ENCODE data around the gene CLEC5A.

CLEC5A gene

GRCh38 chr7:141943846-141944245 is 2.9 kb downstream of the CLEC5A start:
- ChIA-PET POLR2A (no interaction called here), CTCF (no interaction called here)
- Histone ChIP-seq H3K4me3 (ENCODE audit: low read depth, low read length) (no peak overlapping the region), H3K4me1 (ENCODE audit: control insufficient read depth, insufficient read depth, low read length) (no peaks in the 10 kb centered on the region), H3K9me3 (ENCODE audit: control insufficient read depth, insufficient read depth, low read depth, low read length) (no peaks in the 10 kb centered on the region), H3K36me3 (ENCODE audit: control insufficient read depth in 2 of 2, insufficient read depth in 1 of 2, low read length in 2 of 2) (no peaks in the 10 kb centered on the region), H3K27ac (ENCODE audit: extremely low read depth, low read depth, low read length) (no peak overlapping the region)
- TF ChIP-seq ZBTB7A (tag by site-specific recombination; IDR thresholded peaks at IDR 0.05; ENCODE audit: low read depth): no peak
- TF ChIP-seq ZNF18 (tag by site-specific recombination; IDR thresholded peaks at IDR 0.05): no peak
- no peak for TF ChIP-seq ZNF174 (tag by site-specific recombination; IDR thresholded peaks at IDR 0.05)
- no peak for TF ChIP-seq ZNF155 (tag by site-specific recombination; IDR thresholded peaks at IDR 0.05)
- TF ChIP-seq ZNF555 (tag by site-specific recombination; conservative IDR thresholded peaks at IDR 0.05): no peak
- TF ChIP-seq ZNF175 (tag by site-specific recombination; IDR thresholded peaks at IDR 0.05): no peak
- no peak for TF ChIP-seq SALL2 (tag by site-specific recombination; IDR thresholded peaks at IDR 0.05; ENCODE audit: borderline replicate concordance)
- no peak for TF ChIP-seq ZNF211 (tag by site-specific recombination; IDR thresholded peaks at IDR 0.05; ENCODE audit: low read depth)
- no peak for TF ChIP-seq ZNF629 (tag by site-specific recombination; IDR thresholded peaks at IDR 0.05)
- no peak for TF ChIP-seq KLF7 (tag by site-specific recombination; IDR thresholded peaks at IDR 0.05; ENCODE audit: borderline replicate concordance)
- no peak for TF ChIP-seq ZNF664 (tag by site-specific recombination; IDR thresholded peaks at IDR 0.05)
- TF ChIP-seq ZNF560 (tag by site-specific recombination; IDR thresholded peaks at IDR 0.05; ENCODE audit: borderline replicate concordance): no peak
- no peak for TF ChIP-seq KLF9 (tag by site-specific recombination; IDR thresholded peaks at IDR 0.05; ENCODE audit: low read depth)
- TF ChIP-seq ZNF830 (tag by site-specific recombination; IDR thresholded peaks at IDR 0.05; ENCODE audit: low read depth): no peak
- no peak for TF ChIP-seq ZSCAN5A (tag by site-specific recombination; IDR thresholded peaks at IDR 0.05)
- no peak for TF ChIP-seq ZNF473 (tag by site-specific recombination; IDR thresholded peaks at IDR 0.05)
- no peak for TF ChIP-seq ZBTB8A (tag by site-specific recombination; IDR thresholded peaks at IDR 0.05)

GRCh38 chr7:141941075-141941474 is 5.7 kb downstream of the CLEC5A start:
- Histone ChIP-seq H3K9me3 (ENCODE audit: control insufficient read depth, insufficient read depth, low read depth, low read length) (no peaks in the 10 kb centered on the region), H3K36me3 (ENCODE audit: control insufficient read depth in 2 of 2, insufficient read depth in 1 of 2, low read length in 2 of 2) (no peaks in the 10 kb centered on the region), H3K27ac (ENCODE audit: extremely low read depth, low read depth, low read length) (no peak overlapping the region), H3K4me1 (ENCODE audit: control insufficient read depth, insufficient read depth, low read length) (no peaks in the 10 kb centered on the region), H3K4me3 (ENCODE audit: low read depth, low read length) (no peak overlapping the region)
- no peak for TF ChIP-seq PRDM1 (tag by site-specific recombination; IDR thresholded peaks at IDR 0.05)
- peak; percentile 45 for TF ChIP-seq SETDB1 (IDR thresholded peaks at IDR 0.05; ENCODE audit: insufficient read length, low read length)
- CTCF ChIA-PET: interaction anchor here (0.7 kb wide), 1 partner anchor 46 kb away, joined by 4 read pairs; no protein-coding TSS in a partner anchor
- POLR2A ChIA-PET: no interaction called here

GRCh38 chr7:141930211-141930610 is 16.6 kb downstream of the CLEC5A start:
- Histone ChIP-seq H3K4me3 (ENCODE audit: low read depth, low read length) (no peak overlapping the region), H3K27ac (ENCODE audit: extremely low read depth, low read depth, low read length) (no peak overlapping the region), H3K9me3 (ENCODE audit: control insufficient read depth, insufficient read depth, low read depth, low read length) (no peaks in the 10 kb centered on the region), H3K4me1 (ENCODE audit: control insufficient read depth, insufficient read depth, low read length) (no peaks in the 10 kb centered on the region), H3K36me3 (ENCODE audit: control insufficient read depth in 2 of 2, insufficient read depth in 1 of 2, low read length in 2 of 2) (no peaks in the 10 kb centered on the region)
- ChIA-PET CTCF (interaction anchor here (0.5 kb wide), 1 partner anchor 214 kb away, joined by 4 read pairs; no protein-coding TSS in a partner anchor), POLR2A (no interaction called here)
- TF ChIP-seq ZBTB11 (tag by site-specific recombination; conservative IDR thresholded peaks at IDR 0.05; ENCODE audit: low read depth) (no peak), ZNF274 (IDR thresholded peaks at IDR 0.05; ENCODE audit: low read length) (no peak), ZNF274 (tag by site-specific recombination; IDR thresholded peaks at IDR 0.05; ENCODE audit: borderline replicate concordance) (no peak), ZNF639 (tag by site-specific recombination; IDR thresholded peaks at IDR 0.05) (no peak), ZBTB48 (tag by site-specific recombination; IDR thresholded peaks at IDR 0.05) (no peak), ZNF132 (tag by site-specific recombination; IDR thresholded peaks at IDR 0.05; ENCODE audit: borderline replicate concordance) (no peak), MYNN (tag by site-specific recombination; IDR thresholded peaks at IDR 0.05; ENCODE audit: borderline replicate concordance) (no peak), BCL11B (tag by site-specific recombination; IDR thresholded peaks at IDR 0.05; ENCODE audit: low read depth) (no peak)

Data from HEK293 (cell line).